GM12875 (cell line): Measurements from ENCODE around the gene PALLD.

ENCODE experiments used
- H3K4me3 ChIP-seq: one replicate; pipeline ENCODE4 v1.5.1; 2011; ENCODE audit warnings: low read depth, low read length, control low read depth
- CTCF ChIP-seq: IDR thresholded peaks from 2 replicates; pipeline ENCODE4 v1.5.1; 2011; ENCODE audit warnings: low read depth, mild to moderate bottlenecking, control low read depth, inconsistent platforms, low read length, moderate library complexity, borderline replicate concordance; ENCODE audit not compliant: insufficient read depth

The PALLD gene

GRCh38 chr4:168575473-168575872, 78.6 kb downstream of the PALLD start:
- TF ChIP-seq CTCF = no peak
- no peak overlapping the region for H3K4me3 ChIP-seq

- no peak overlapping the region for H3K4me3 ChIP-seq
- no peak for TF ChIP-seq CTCF
These were observed 80.8 kb downstream of the PALLD start for GRCh38 chr4:168577624-168578023.

GRCh38 chr4:168580228-168580627, 83.4 kb downstream of the PALLD start:
- TF ChIP-seq CTCF = no peak
- H3K4me3 ChIP-seq = no peak overlapping the region

- no peak for TF ChIP-seq CTCF
- H3K4me3 ChIP-seq = no peak overlapping the region
These were observed 87.5 kb downstream of the PALLD start for GRCh38 chr4:168584321-168584771.

GRCh38 chr4:168585168-168586091, 88.6 kb downstream of the PALLD start:
- peak; percentile 50; the same call in 1 of the 2 replicates for TF ChIP-seq CTCF

GRCh38 chr4:168586926-168587325, 90.1 kb downstream of the PALLD start:
- no peak for TF ChIP-seq CTCF
- H3K4me3 ChIP-seq = no peak overlapping the region

More at GRCh38 chr4:168585168-168586091, 88.6 kb downstream of the PALLD start:
- no peak overlapping the region for H3K4me3 ChIP-seq
